ENCODE results near the gene DEFB118. TPM values are rescaled to one million over a fixed set of nuclear protein-coding genes. Genes with fewer than 3 reads are reported as not detected.
"Not testable (repeated sequence)": the region's sequence is repeated elsewhere in the genome, so short reads cannot be mapped to it uniquely, and the experiment has no call there.

DEFB118 gene
- total and polyA plus RNA-seq, 2 of the 13 experiments (the other 11 are each of a cell fraction or from before 2014, with no cell fraction given) = not detected

DNA sequence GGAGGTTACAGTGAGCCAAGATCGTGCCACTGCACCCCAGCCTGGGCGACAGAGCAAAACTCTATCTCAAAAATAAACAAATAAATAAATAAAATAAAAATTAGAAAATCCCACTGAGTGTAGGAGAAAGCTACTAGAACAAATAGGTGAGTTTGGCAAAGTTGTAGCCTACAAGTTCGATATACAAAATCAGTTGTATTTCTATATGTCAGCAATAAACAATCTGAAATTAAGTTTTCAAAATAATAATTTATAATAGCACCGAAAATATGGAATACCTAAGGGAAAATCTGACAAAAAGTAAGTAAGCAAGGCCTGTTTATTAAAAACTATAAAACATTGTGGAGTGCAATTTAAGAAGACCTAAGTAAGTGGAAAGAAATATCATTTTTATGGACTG is 5.1 kb upstream of the DEFB118 start:
- WGBS (ENCODE audit: low lambda C conversion rate) = 7% methylated on average over 4 of the region's 4 CpGs
- Histone ChIP-seq H3K4me3 (replicated peaks in 1 of 3; ENCODE audit: insufficient read depth in 1 of 3, low read depth in 2 of 3, low read length in 3 of 3) (no peak overlapping the region), H4K20me1 (ENCODE audit: insufficient read depth, low read length) (no peaks in the 10 kb centered on the region), H3K4me1 (ENCODE audit: insufficient read depth, low read length) (no peaks in the 10 kb centered on the region), H3K4me2 (ENCODE audit: low read depth, low read length) (no peak overlapping the region), H2AFZ (ENCODE audit: low read length) (no peak overlapping the region), H3K27me3 (ENCODE audit: control insufficient read depth in 1 of 2, insufficient read depth in 2 of 2, low read length in 2 of 2) (peaks cover 0 to 2% of the 10 kb centered on the region in 2 experiments; a peak in 2 of 5 replicates), H3K27ac (ENCODE audit: extremely low read length, insufficient read depth, low read length) (no peak overlapping the region), H3K9ac (ENCODE audit: insufficient read depth, low read depth, low read length) (no peak overlapping the region), H3K36me3 (replicated peaks in 1 of 2; ENCODE audit: control insufficient read depth in 1 of 2, insufficient read depth in 2 of 2, low read length in 2 of 2) (no peaks in the 10 kb centered on the region), H3K79me2 (ENCODE audit: insufficient read depth, low read length) (no peaks in the 10 kb centered on the region), H3K9me3 (ENCODE audit: low read length) (no peaks in the 10 kb centered on the region)
- BruUV-seq (replicated peaks) = no TSS peak
- POLR2A ChIA-PET = no interaction called here
- DNase-seq (ENCODE audit: low spot score) (no peak), FAIRE-seq (no peak), ATAC-seq (no peak)
- in situ Hi-C loops (cut with HindIII; ENCODE audit: extremely low pct_ligation_motif_present, low pct_unique_long_range_greater_than_20kb) = no loop called here
- CTCF ChIA-PET (ENCODE audit: low intra/inter-chr PET ratio, low total read pairs) = no interaction called here
- TF ChIP-seq MAFF (IDR thresholded peaks at IDR 0.05; ENCODE audit: low read depth, low read length) (peak; percentile 63; the same call in 1 of the 2 replicates), HIVEP1 (CRISPR knock-in tag; IDR thresholded peaks at IDR 0.05) (no peak), MAFK (conservative IDR thresholded peaks at IDR 0.05 in 1 of 2, IDR thresholded peaks at IDR 0.05 in 1 of 2; ENCODE audit: low read length in 2 of 2) (peak; percentile 63 to 78)
- intact Hi-C loops (cut with micrococcal nuclease; ENCODE audit: unreplicated experiment) = no loop called here

DNA sequence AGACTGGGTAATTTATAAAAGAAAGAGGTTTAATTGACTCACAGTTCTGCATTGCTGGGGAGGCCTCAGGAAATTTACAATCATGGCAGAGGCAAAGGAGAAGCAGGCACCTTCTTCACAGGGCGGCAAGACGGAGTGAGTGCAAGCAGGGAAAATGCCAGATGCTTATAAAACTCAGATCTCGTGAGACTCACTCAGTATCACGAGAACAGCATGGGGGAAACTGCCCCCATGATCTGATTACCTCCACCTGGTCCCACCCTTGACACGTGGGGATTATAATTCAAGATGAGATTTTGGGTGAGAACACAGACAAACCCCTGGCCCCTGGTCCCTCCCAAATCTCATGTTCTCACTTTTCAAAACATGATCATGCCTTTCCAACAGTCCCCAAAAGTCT is 4.1 kb upstream of the DEFB118 start:
- DNase-seq (ENCODE audit: low spot score); H3K4me2 ChIP-seq (ENCODE audit: low read depth, low read length); in situ Hi-C loops (cut with HindIII; ENCODE audit: extremely low pct_ligation_motif_present, low pct_unique_long_range_greater_than_20kb); H4K20me1 ChIP-seq (ENCODE audit: insufficient read depth, low read length); ATAC-seq; H2AFZ ChIP-seq (ENCODE audit: low read length); H3K79me2 ChIP-seq (ENCODE audit: insufficient read depth, low read length); CTCF ChIA-PET (ENCODE audit: low intra/inter-chr PET ratio, low total read pairs); intact Hi-C loops (cut with micrococcal nuclease; ENCODE audit: unreplicated experiment); H3K36me3 ChIP-seq (replicated peaks in 1 of 2; ENCODE audit: control insufficient read depth in 1 of 2, insufficient read depth in 2 of 2, low read length in 2 of 2); H3K4me1 ChIP-seq (ENCODE audit: insufficient read depth, low read length); H3K4me3 ChIP-seq (replicated peaks in 1 of 3; ENCODE audit: insufficient read depth in 1 of 3, low read depth in 2 of 3, low read length in 3 of 3); H3K9me3 ChIP-seq (ENCODE audit: low read length); H3K27me3 ChIP-seq (ENCODE audit: control insufficient read depth in 1 of 2, insufficient read depth in 2 of 2, low read length in 2 of 2); POLR2A ChIA-PET; H3K27ac ChIP-seq (ENCODE audit: extremely low read length, insufficient read depth, low read length); BruUV-seq (replicated peaks); FAIRE-seq; H3K9ac ChIP-seq (ENCODE audit: insufficient read depth, low read depth, low read length): not testable (repeated sequence)
- TF ChIP-seq CHD2 (IDR thresholded peaks at IDR 0.05; ENCODE audit: low read depth, low read length) = peak; percentile 82
- WGBS (ENCODE audit: low lambda C conversion rate) = 1% methylated on average over 5 of the region's 5 CpGs
